Panc1 (cell line): ENCODE data around the gene TMEM51. TPM values are rescaled to one million over a fixed set of nuclear protein-coding genes. Genes with fewer than 3 reads are reported as not detected.

ENCODE experiments used
- ATAC-seq: fragments of 200-7000 bp; cut with Tn5 transposase; 2 replicates; pipeline ENCODE4 v1.9.1; 2020; ENCODE audit warnings: mild to moderate bottlenecking, moderate library complexity
- Bru-seq: library from RNA; stranded (reverse); fragments of 400-500 nt; gene quantifications from one replicate; lab custom pipeline; 2021; lab: Mats Ljungman, UMichigan
- BruChase-seq, 2 experiments: library from RNA; stranded (reverse); fragments of 400-500 nt; gene quantifications; one replicate each; lab custom pipeline; 2021; lab: Mats Ljungman, UMichigan
- BruUV-seq: library from RNA; stranded (reverse); fragments of 400-500 nt; replicated peaks from 2 replicates; lab custom pipeline; 2021; lab: Mats Ljungman, UMichigan
- CTCF ChIA-PET: fragments of 300-600 bp; sonication (Branson Sonifier 250); formaldehyde crosslinking; loops from one replicate; lab custom pipeline; 2022; ENCODE audit warnings: antibody characterized with exemption; lab: Charles Lee
- POLR2A ChIA-PET: fragments of 300-600 bp; sonication (Branson Sonifier 250); formaldehyde crosslinking; loops from one replicate; lab custom pipeline; 2022; ENCODE audit warnings: antibody characterized with exemption; lab: Charles Lee
- DNase-seq: peaks from one replicate; pipeline ENCODE4 v3.0.0-alpha.2; 2010; ENCODE audit warnings: low read depth, low spot score
- H3K27ac ChIP-seq: 2 replicates; pipeline ENCODE4 v1.5.1; 2011; ENCODE audit warnings: mild to moderate bottlenecking, low read length, inconsistent platforms
- H3K27me3 ChIP-seq: fragments of 200-500 bp; sonication (Bioruptor generic); 2 replicates; pipeline ENCODE4 v1.6.0; 2014; ENCODE audit warnings: low read length, inconsistent platforms; ENCODE audit not compliant: control insufficient read depth, insufficient read depth
- H3K36me3 ChIP-seq: fragments of 200-500 bp; sonication (Bioruptor generic); 2 replicates; pipeline ENCODE4 v1.5.1; 2014; ENCODE audit warnings: inconsistent platforms, mild to moderate bottlenecking, low read length, moderate library complexity; ENCODE audit not compliant: control insufficient read depth, insufficient read depth
- H3K4me1 ChIP-seq: 2 replicates; pipeline ENCODE4 v1.5.1; 2011; ENCODE audit warnings: inconsistent platforms, mild to moderate bottlenecking, low read length, moderate library complexity; ENCODE audit not compliant: control insufficient read depth, insufficient read depth
- H3K4me3 ChIP-seq, 2 experiments: 2 replicates each; pipeline ENCODE4 v1.5.1; 2011 to 2012; ENCODE audit warnings: low read depth in 2 of 2, low read length in 2 of 2, mild to moderate bottlenecking in 2 of 2, inconsistent platforms in 1 of 2, moderate library complexity in 1 of 2
- H3K9me3 ChIP-seq: fragments of 200-500 bp; sonication (Bioruptor generic); 2 replicates; pipeline ENCODE4 v1.5.1; 2014; ENCODE audit warnings: low read depth, mild to moderate bottlenecking, inconsistent platforms, low read length, moderate library complexity; ENCODE audit not compliant: control insufficient read depth, insufficient read depth
- POLR2AphosphoS5 ChIP-seq: IDR thresholded peaks from 2 replicates; pipeline ENCODE4 v1.6.1; 2012; ENCODE audit warnings: mild to moderate bottlenecking, low read depth, low read length, moderate library complexity
- SIN3A ChIP-seq: IDR thresholded peaks from 2 replicates; pipeline ENCODE4 v1.6.1; 2012; ENCODE audit warnings: low read depth, mild to moderate bottlenecking, low read length, moderate library complexity, borderline replicate concordance; ENCODE audit not compliant: insufficient read depth
- TCF7L2 ChIP-seq: IDR thresholded peaks from 2 replicates; pipeline ENCODE4 v1.6.1; 2011; ENCODE audit warnings: mild to moderate bottlenecking, low read depth, low read length, inconsistent platforms
- in situ Hi-C: cut with HindIII; loops from 2 replicates; pipeline ENCODE4 v1.10.0; 2016; ENCODE audit warnings: low sequenced_read_pairs, low pct_unique_long_range_greater_than_20kb
- intact Hi-C: fragments of 100-400 bp; cut with micrococcal nuclease; formaldehyde crosslinking; loops from one replicate; pipeline ENCODE4 v1.10.0; 2022; ENCODE audit not compliant: unreplicated experiment
- long read RNA-seq: library from polyadenylated mRNA; unstranded; transcript quantifications from one replicate; pipeline ENCODE4 v2.0.0, GENCODE V29; 2021; ENCODE audit not compliant: unreplicated experiment
- polyA plus RNA-seq: library from polyadenylated mRNA; unstranded; fragments of >200 nt; gene quantifications from one replicate; pipeline ENCODE4 v1.2.1, GENCODE V29; 2012; ENCODE audit warnings: missing spikeins; ENCODE audit not compliant: insufficient read length
- total RNA-seq: library from RNA; stranded (reverse); gene quantifications from one replicate; pipeline ENCODE4 v1.2.1, GENCODE V29; 2021; ENCODE audit not compliant: unreplicated experiment
- TF ChIP-seq, protein P1 (sequence below), 2 experiments: IDR thresholded peaks; 2 replicates each; pipeline ENCODE4 v1.6.1; 2011 to 2012; ENCODE audit warnings: low read depth in 2 of 2, control low read depth in 1 of 2, low read length in 1 of 2, mild to moderate bottlenecking in 1 of 2, moderate library complexity in 1 of 2; ENCODE audit not compliant: insufficient read depth in 1 of 2
- TF ChIP-seq, protein P2 (sequence below): fragments of 450-650 bp; IDR thresholded peaks from 2 replicates; pipeline ENCODE4 v1.5.1; 2017; ENCODE audit warnings: mild to moderate bottlenecking

TMEM51 gene, protein sequence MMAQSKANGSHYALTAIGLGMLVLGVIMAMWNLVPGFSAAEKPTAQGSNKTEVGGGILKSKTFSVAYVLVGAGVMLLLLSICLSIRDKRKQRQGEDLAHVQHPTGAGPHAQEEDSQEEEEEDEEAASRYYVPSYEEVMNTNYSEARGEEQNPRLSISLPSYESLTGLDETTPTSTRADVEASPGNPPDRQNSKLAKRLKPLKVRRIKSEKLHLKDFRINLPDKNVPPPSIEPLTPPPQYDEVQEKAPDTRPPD
- 25.8 TPM for total RNA-seq
- 23.8 TPM for polyA plus RNA-seq
- Bru-seq, nascent RNA: percentile 74 among the genes with signal in this experiment
- BruChase-seq, experiment 1, labeled RNA remaining after a 2-hour chase: percentile 70 among the genes with signal in this experiment
- percentile 71 among the genes with signal in this experiment for BruChase-seq, experiment 2, labeled RNA remaining after a 6-hour chase
- long read RNA-seq, transcript TMEM51-201 (4 exons, 1,931 nt): minor isoform, 8 of 36 reads
- long read RNA-seq, transcript TMEM51-203 (3 exons, 1,842 nt): major isoform, 13 of 36 reads
- long read RNA-seq, partial matches to known transcripts: 2 of 36 reads
- long read RNA-seq, other reads (novel, unspliced or antisense): 13 of 36 reads

DNA sequence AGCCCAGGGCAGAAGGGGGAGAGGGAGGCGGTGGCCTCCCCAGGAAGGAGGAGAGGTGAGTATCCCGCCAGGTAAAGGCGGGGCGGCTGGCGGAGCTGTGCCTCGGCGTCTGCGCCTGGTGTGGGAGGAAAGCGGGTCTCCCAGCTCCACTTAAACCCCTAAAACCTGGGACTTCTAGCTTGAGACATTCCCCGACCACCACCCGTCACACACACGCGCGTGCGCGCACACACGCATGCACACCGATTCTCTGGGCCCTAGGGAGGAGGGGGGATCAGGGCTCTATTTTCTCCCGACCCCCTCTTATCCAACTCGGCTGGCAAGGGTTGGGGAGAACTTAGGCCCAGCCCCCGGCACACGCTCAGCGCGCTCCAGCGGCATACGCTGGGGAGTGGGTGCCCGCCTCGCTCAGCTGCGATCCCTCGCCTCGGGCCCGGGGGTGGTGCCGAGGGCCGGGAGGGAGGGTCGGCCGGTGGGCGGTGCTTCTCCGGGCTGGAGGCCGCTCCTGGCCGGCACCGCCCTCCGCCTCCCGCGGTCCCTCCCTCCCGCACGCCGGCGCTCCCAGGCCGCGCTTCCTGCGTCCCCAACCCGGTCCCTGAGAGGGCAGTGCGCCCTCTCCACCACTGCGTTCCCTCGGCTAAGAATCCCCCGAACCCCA is at the start of gene TMEM51:
TMEM51 (plus strand) TSS at position 564 of the 658 bp plus-strand sequence. CDS start 61,341 bp downstream, outside the sequence.
- H3K36me3 ChIP-seq: no peaks in the 10 kb centered on the region
- in situ Hi-C loops: no loop called here
- POLR2A ChIA-PET: no interaction called here

DNA sequence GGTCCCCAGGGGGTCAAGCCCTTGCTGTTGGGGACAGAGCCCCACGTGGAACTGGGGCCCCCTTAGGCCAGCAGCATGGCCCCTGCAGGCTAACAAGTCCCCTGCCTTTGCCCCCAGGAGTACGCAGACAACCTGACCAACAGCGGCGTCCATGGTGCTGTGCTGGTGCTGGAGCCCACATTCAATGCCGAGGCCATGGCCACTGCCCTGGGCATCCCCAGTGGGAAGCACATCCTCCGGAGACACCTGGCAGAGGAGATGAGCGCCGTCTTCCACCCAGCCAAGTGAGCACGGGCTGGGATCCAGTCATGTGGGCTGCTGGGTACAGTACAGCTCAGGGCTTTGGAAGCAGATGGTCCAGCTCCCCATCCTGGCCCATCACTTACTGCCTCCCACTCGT is 49.6 kb upstream of the TMEM51 start:
- in situ Hi-C loops: no loop called here
- peaks cover 4% of the 10 kb centered on the region; the same call in 1 of the 2 replicates for H3K9me3 ChIP-seq
- ATAC-seq (no peak), DNase-seq (no peak)
- H3K4me3 ChIP-seq: no peak overlapping the region
- TF ChIP-seq SIN3A (no peak), TCF7L2 (no peak), POLR2AphosphoS5 (no peak)
- TF ChIP-seq, protein P1, sequence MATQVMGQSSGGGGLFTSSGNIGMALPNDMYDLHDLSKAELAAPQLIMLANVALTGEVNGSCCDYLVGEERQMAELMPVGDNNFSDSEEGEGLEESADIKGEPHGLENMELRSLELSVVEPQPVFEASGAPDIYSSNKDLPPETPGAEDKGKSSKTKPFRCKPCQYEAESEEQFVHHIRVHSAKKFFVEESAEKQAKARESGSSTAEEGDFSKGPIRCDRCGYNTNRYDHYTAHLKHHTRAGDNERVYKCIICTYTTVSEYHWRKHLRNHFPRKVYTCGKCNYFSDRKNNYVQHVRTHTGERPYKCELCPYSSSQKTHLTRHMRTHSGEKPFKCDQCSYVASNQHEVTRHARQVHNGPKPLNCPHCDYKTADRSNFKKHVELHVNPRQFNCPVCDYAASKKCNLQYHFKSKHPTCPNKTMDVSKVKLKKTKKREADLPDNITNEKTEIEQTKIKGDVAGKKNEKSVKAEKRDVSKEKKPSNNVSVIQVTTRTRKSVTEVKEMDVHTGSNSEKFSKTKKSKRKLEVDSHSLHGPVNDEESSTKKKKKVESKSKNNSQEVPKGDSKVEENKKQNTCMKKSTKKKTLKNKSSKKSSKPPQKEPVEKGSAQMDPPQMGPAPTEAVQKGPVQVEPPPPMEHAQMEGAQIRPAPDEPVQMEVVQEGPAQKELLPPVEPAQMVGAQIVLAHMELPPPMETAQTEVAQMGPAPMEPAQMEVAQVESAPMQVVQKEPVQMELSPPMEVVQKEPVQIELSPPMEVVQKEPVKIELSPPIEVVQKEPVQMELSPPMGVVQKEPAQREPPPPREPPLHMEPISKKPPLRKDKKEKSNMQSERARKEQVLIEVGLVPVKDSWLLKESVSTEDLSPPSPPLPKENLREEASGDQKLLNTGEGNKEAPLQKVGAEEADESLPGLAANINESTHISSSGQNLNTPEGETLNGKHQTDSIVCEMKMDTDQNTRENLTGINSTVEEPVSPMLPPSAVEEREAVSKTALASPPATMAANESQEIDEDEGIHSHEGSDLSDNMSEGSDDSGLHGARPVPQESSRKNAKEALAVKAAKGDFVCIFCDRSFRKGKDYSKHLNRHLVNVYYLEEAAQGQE (IDR thresholded peaks at IDR 0.05; ENCODE audit: insufficient read depth in 1 of 2, low read depth in 2 of 2, low read length in 1 of 2): no peak
- TF ChIP-seq, protein P2, sequence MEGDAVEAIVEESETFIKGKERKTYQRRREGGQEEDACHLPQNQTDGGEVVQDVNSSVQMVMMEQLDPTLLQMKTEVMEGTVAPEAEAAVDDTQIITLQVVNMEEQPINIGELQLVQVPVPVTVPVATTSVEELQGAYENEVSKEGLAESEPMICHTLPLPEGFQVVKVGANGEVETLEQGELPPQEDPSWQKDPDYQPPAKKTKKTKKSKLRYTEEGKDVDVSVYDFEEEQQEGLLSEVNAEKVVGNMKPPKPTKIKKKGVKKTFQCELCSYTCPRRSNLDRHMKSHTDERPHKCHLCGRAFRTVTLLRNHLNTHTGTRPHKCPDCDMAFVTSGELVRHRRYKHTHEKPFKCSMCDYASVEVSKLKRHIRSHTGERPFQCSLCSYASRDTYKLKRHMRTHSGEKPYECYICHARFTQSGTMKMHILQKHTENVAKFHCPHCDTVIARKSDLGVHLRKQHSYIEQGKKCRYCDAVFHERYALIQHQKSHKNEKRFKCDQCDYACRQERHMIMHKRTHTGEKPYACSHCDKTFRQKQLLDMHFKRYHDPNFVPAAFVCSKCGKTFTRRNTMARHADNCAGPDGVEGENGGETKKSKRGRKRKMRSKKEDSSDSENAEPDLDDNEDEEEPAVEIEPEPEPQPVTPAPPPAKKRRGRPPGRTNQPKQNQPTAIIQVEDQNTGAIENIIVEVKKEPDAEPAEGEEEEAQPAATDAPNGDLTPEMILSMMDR: no peak
- peaks cover 2% of the 10 kb centered on the region for H3K27me3 ChIP-seq
- ChIA-PET CTCF (no interaction called here), POLR2A (no interaction called here)
- intact Hi-C loops: no loop called here
- BruUV-seq: no TSS peak
- H3K27ac ChIP-seq: no peak overlapping the region
- H3K36me3 ChIP-seq: no peaks in the 10 kb centered on the region
- 0 out of 2 replicates have a peak, but pooled peaks cover 3% of the 10 kb centered on the region for H3K4me1 ChIP-seq

More for the DNA sequence above, at the start of gene TMEM51:
- TF ChIP-seq POLR2AphosphoS5: 0 out of 2 replicates have a peak, but pooled peaks have one; percentile 35
- TF ChIP-seq TCF7L2: no peak
- TF ChIP-seq, protein P1 (IDR thresholded peaks at IDR 0.05; ENCODE audit: insufficient read depth in 1 of 2, low read depth in 2 of 2, low read length in 1 of 2): no peak
- TF ChIP-seq, protein P2: no peak
- 0 out of 2 replicates have a peak, but pooled peaks have one; percentile 40 for TF ChIP-seq SIN3A
- peak within 1 kb of the TSS; percentile 68 to 87 for H3K4me3 ChIP-seq
- peaks cover 31% of the 10 kb centered on the region for H3K4me1 ChIP-seq
- no peaks in the 10 kb centered on the region for H3K27me3 ChIP-seq
- H3K9me3 ChIP-seq: no peaks in the 10 kb centered on the region
- DNase-seq: no peak
- BruUV-seq: no TSS peak
- peak within 1 kb of the TSS; percentile 85 for H3K27ac ChIP-seq
- intact Hi-C loops: loop anchor here (1.0 kb wide), 1 partner anchor 119 kb away; no protein-coding TSS in a partner anchor
- CTCF ChIA-PET: interaction anchor here (0.7 to 2.2 kb wide), 2 partner anchors 38 to 119 kb away, joined by 3 to 10 read pairs; no protein-coding TSS in a partner anchor
- peak; percentile 86 for ATAC-seq
